Measurements from ENCODE around the gene POC1A. TPM values are rescaled to one million over a fixed set of nuclear protein-coding genes. Genes with fewer than 3 reads are reported as not detected.
"Not testable (repeated sequence)": the region's sequence is repeated elsewhere in the genome, so short reads cannot be mapped to it uniquely, and the experiment has no call there.

POC1A gene
- total and polyA plus RNA-seq, 8 donors, result 0.37 to 1.1 (median 0.71) TPM

GRCh38 chr3:52171514-52172261 is 17.5 kb upstream of the POC1A start:
- Histone ChIP-seq H3K4me3 (no peak overlapping the region), H3K27me3 (no peaks in the 10 kb centered on the region), H3K27ac (no peak overlapping the region), H3K36me3 (no peaks in the 10 kb centered on the region), H3K9me3 (no peaks in the 10 kb centered on the region), H3K4me1 (no peaks in the 10 kb centered on the region)
- TF ChIP-seq, protein P1, sequence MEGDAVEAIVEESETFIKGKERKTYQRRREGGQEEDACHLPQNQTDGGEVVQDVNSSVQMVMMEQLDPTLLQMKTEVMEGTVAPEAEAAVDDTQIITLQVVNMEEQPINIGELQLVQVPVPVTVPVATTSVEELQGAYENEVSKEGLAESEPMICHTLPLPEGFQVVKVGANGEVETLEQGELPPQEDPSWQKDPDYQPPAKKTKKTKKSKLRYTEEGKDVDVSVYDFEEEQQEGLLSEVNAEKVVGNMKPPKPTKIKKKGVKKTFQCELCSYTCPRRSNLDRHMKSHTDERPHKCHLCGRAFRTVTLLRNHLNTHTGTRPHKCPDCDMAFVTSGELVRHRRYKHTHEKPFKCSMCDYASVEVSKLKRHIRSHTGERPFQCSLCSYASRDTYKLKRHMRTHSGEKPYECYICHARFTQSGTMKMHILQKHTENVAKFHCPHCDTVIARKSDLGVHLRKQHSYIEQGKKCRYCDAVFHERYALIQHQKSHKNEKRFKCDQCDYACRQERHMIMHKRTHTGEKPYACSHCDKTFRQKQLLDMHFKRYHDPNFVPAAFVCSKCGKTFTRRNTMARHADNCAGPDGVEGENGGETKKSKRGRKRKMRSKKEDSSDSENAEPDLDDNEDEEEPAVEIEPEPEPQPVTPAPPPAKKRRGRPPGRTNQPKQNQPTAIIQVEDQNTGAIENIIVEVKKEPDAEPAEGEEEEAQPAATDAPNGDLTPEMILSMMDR (IDR thresholded peaks at IDR 0.05), result no peak
- FAIRE-seq (no peak), ATAC-seq (peak in 2 of 4 donors; percentile 32 to 33), DNase-seq (no peak)
- intact Hi-C loops (cut with DNase I), result no loop called here
- WGBS, 2 donors, result 74 to 87% methylated on average over 3 of the region's 3 CpGs

DNA sequence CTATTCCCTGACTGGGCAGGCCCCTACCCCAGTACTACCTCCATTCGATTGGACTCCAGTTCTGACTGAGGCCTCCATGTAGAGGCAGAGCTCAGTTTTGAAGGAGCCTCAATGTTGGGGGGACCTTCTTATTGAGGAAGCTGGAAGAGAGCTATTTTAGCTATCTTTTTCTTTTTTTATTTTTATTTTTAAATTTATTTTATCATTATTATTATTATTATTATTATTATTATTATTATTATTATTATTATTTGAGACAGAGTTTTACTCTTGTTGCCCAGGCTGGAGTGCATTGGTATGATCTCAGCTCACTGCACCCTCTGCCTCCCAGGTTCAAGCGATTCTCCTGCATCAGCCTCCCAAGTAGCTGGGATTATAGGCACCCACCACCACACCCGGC is 16.0 kb upstream of the POC1A start:
- FAIRE-seq, DNase-seq: not testable (repeated sequence)

DNA sequence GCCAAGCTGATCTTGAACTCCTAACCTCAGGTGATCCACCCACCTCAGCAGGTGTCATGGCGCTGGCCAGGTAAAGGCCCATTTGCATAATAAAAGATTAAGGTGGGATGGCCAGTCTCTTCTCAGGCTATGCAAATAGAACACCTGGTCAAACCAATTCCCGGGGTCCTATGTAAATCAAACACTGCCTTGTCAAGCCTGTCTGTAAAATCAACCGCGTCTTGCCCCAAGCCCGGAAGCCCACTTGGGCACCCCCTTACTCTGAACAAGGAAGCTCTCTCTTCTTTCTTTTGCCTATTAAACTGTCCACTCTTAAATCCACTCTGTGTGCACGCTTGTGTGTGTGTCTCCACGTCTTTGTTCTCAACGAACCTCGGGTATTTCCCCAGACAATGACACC is 13.0 kb upstream of the POC1A start:
- H3K4me3 ChIP-seq, result no peak overlapping the region
- FAIRE-seq (no peak), DNase-seq (no peak), ATAC-seq (no peak)
- no peaks in the 10 kb centered on the region for H3K36me3 ChIP-seq
- no peaks in the 10 kb centered on the region for H3K4me1 ChIP-seq
- TF ChIP-seq, protein P1 (IDR thresholded peaks at IDR 0.05), result no peak
- intact Hi-C loops (cut with DNase I), result no loop called here
- H3K9me3 ChIP-seq, result no peaks in the 10 kb centered on the region
- H3K27me3 ChIP-seq, result no peaks in the 10 kb centered on the region
- 41 to 42% methylated on average over 9 of the region's 9 CpGs for WGBS, 2 donors
- H3K27ac ChIP-seq, result no peak overlapping the region

More for the DNA sequence above, 16.0 kb upstream of the POC1A start:
- H3K27me3 ChIP-seq; H3K4me1 ChIP-seq; H3K36me3 ChIP-seq; H3K4me3 ChIP-seq; H3K9me3 ChIP-seq; intact Hi-C loops (cut with DNase I); H3K27ac ChIP-seq; ATAC-seq: not testable (repeated sequence)
- WGBS, 2 donors, result 91 to 96% methylated on average over 3 of the region's 3 CpGs

DNA sequence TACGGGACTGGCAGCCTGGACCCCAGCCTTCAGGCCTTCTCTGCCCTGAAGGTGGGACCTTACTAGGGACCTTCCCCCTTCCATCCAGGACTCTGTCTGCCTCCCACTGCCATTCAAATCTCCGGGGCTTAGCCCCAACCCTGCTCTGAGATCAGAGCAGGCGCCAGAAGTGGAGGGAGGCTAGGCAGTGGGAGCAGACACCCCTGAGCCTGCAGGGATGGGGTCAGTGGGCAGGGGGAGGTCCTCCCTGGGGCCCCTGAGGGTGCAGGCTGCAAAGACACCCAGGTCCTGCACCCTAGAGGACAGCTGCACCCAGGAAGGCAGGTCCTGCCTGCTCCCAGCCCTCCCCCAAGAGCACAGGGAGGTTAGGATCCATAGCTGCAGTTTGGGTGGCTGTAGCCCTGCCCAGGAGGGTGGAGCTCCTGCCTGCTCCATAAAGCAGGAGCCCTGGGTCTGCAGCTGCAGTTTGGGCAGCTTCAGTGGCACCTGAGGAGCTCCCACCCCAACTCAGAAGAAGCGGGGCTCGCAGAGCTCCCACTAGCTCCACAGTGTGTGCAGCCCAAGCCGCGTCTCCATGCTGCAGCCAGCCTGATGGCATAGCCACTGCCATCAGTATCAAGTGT is 8.1 kb upstream of the POC1A start:
- no peaks in the 10 kb centered on the region for H3K4me1 ChIP-seq
- DNase-seq (no peak), FAIRE-seq (no peak), ATAC-seq (no peak)
- TF ChIP-seq, protein P1 (IDR thresholded peaks at IDR 0.05), result no peak
- no peaks in the 10 kb centered on the region for H3K9me3 ChIP-seq
- no peaks in the 10 kb centered on the region for H3K27me3 ChIP-seq
- H3K36me3 ChIP-seq, result no peaks in the 10 kb centered on the region
- intact Hi-C loops (cut with DNase I), result no loop called here
- H3K27ac ChIP-seq, result no peak overlapping the region
- WGBS, 2 donors, result 73 to 79% methylated on average over 7 of the region's 7 CpGs
- H3K4me3 ChIP-seq, result no peak overlapping the region

DNA sequence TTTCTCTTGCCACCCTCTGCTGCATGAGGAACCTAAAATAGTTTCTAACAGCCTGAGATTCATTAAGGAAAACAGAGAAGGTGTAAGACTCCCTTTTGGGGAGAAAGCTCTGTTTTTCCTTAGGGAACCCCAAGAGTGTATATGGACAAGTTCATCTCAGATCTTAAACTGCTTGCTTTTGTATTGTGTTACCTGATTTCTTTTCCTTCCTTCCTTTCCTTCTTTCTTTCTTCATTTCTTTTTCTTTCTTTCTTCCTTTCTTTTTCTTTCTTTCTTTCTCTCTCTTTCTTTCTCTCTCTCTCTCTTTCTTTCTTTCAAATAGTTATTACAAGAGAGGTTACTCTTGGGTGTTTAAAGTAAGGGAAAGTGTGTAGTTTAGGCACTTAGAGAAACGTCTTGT is 5.3 kb upstream of the POC1A start:
- Histone ChIP-seq H3K27ac (no peak overlapping the region), H3K27me3 (no peaks in the 10 kb centered on the region), H3K9me3 (no peaks in the 10 kb centered on the region), H3K36me3 (no peaks in the 10 kb centered on the region), H3K4me3 (no peak overlapping the region), H3K4me1 (no peaks in the 10 kb centered on the region)
- WGBS, 2 donors, result 6 to 17% methylated on average over 1 of the region's 1 CpG
- TF ChIP-seq, protein P1 (IDR thresholded peaks at IDR 0.05), result no peak
- ATAC-seq (no peak), DNase-seq (no peak), FAIRE-seq (no peak)
- intact Hi-C loops (cut with DNase I), result no loop called here

Data from pancreas (tissue), 10 donors.